ENCODE data around the gene ACTL6B.

DNA sequence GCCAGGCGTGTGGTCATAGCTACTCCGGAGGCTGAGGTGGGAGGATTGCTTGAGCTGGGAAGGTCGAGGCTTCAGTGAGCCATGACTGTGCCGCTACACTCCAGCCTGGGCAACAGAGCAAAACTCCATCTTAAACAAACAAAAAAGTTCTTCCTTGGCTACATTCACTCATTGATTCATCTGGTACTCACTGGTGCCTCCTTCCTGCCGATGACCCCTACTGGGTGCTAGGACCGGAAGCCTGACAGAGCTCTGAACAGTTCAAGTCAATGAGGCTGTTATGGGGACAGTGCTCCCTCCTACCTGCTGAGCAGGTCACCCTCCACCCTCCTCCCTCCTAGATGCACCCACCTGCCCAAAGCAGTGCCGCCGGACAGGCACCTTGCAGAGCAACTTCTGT is 49.1 kb downstream of the ACTL6B start:
- TF ChIP-seq, protein P1, sequence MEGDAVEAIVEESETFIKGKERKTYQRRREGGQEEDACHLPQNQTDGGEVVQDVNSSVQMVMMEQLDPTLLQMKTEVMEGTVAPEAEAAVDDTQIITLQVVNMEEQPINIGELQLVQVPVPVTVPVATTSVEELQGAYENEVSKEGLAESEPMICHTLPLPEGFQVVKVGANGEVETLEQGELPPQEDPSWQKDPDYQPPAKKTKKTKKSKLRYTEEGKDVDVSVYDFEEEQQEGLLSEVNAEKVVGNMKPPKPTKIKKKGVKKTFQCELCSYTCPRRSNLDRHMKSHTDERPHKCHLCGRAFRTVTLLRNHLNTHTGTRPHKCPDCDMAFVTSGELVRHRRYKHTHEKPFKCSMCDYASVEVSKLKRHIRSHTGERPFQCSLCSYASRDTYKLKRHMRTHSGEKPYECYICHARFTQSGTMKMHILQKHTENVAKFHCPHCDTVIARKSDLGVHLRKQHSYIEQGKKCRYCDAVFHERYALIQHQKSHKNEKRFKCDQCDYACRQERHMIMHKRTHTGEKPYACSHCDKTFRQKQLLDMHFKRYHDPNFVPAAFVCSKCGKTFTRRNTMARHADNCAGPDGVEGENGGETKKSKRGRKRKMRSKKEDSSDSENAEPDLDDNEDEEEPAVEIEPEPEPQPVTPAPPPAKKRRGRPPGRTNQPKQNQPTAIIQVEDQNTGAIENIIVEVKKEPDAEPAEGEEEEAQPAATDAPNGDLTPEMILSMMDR (IDR thresholded peaks at IDR 0.05; ENCODE audit: low read depth, low read length), result no peak
- TF ChIP-seq POLR2A (IDR thresholded peaks at IDR 0.05; ENCODE audit: extremely low read depth, insufficient read length), result no peak
- TF ChIP-seq, protein P2, sequence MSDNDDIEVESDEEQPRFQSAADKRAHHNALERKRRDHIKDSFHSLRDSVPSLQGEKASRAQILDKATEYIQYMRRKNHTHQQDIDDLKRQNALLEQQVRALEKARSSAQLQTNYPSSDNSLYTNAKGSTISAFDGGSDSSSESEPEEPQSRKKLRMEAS (IDR thresholded peaks at IDR 0.05; ENCODE audit: low read depth, low read length), result no peak
- TF ChIP-seq MYC (IDR thresholded peaks at IDR 0.05; ENCODE audit: low read depth, low read length), result no peak
